ENCODE measurements around the gene AHCYL2. TPM values are rescaled to one million over a fixed set of nuclear protein-coding genes. Genes with fewer than 3 reads are reported as not detected.
"Not testable (repeated sequence)": the region's sequence is repeated elsewhere in the genome, so short reads cannot be mapped to it uniquely, and the experiment has no call there.

Gene AHCYL2
- total RNA-seq, 1 donor from 2014 or later = 39.3 TPM

GRCh38 chr7:129438839-129439651 lies 214.2 kb downstream of the AHCYL2 start:
- Histone ChIP-seq H2AFZ (replicated peaks) (no peak overlapping the region), H4K20me1 (ENCODE audit: low read depth) (peaks cover 5% of the 10 kb centered on the region), H3K79me2 (ENCODE audit: low read depth) (peaks cover 19% of the 10 kb centered on the region), H3K27me3 (peaks cover 7% of the 10 kb centered on the region), H3K9ac (no peak overlapping the region), H3F3A (ENCODE audit: low read depth) (peaks cover 11% of the 10 kb centered on the region), H3K9me3 (ENCODE audit: low read depth) (no peaks in the 10 kb centered on the region), H3K27ac (no peak overlapping the region), H3K4me3 (no peak overlapping the region), H3K4me1 (peaks cover 17% of the 10 kb centered on the region), H3K4me2 (no peak overlapping the region), H3K36me3 (no peaks in the 10 kb centered on the region)
- DNase-seq (ENCODE audit: low spot score) = no peak
- Mint-ChIP-seq H3K36me3 (peaks cover 3% of the 10 kb centered on the region), H3K9me3 (no peaks in the 10 kb centered on the region), H3K27ac (no peak overlapping the region), H3K4me1 (peaks cover 6% of the 10 kb centered on the region), H3K27me3 (ENCODE audit: insufficient read depth, low read depth) (peaks cover 2% of the 10 kb centered on the region), H3K4me3 (no peak overlapping the region)
- TF ChIP-seq EZH2phosphoT487 (IDR thresholded peaks at IDR 0.05) = no peak

- Histone ChIP-seq H3K36me3 (no peaks in the 10 kb centered on the region), H3F3A (ENCODE audit: low read depth) (peaks cover 5% of the 10 kb centered on the region), H3K4me2 (peak overlapping the region; percentile 45), H3K9ac (no peak overlapping the region), H4K20me1 (ENCODE audit: low read depth) (peaks cover 5% of the 10 kb centered on the region), H3K79me2 (ENCODE audit: low read depth) (peaks cover 14% of the 10 kb centered on the region), H3K4me1 (peaks cover 17% of the 10 kb centered on the region), H2AFZ (replicated peaks) (no peak overlapping the region), H3K27me3 (peaks cover 7% of the 10 kb centered on the region), H3K4me3 (no peak overlapping the region), H3K9me3 (ENCODE audit: low read depth) (no peaks in the 10 kb centered on the region), H3K27ac (no peak overlapping the region)
- TF ChIP-seq, protein P1, sequence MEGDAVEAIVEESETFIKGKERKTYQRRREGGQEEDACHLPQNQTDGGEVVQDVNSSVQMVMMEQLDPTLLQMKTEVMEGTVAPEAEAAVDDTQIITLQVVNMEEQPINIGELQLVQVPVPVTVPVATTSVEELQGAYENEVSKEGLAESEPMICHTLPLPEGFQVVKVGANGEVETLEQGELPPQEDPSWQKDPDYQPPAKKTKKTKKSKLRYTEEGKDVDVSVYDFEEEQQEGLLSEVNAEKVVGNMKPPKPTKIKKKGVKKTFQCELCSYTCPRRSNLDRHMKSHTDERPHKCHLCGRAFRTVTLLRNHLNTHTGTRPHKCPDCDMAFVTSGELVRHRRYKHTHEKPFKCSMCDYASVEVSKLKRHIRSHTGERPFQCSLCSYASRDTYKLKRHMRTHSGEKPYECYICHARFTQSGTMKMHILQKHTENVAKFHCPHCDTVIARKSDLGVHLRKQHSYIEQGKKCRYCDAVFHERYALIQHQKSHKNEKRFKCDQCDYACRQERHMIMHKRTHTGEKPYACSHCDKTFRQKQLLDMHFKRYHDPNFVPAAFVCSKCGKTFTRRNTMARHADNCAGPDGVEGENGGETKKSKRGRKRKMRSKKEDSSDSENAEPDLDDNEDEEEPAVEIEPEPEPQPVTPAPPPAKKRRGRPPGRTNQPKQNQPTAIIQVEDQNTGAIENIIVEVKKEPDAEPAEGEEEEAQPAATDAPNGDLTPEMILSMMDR (IDR thresholded peaks at IDR 0.05) = no peak
- TF ChIP-seq EZH2phosphoT487 (IDR thresholded peaks at IDR 0.05) (no peak), EZH2 (IDR thresholded peaks at IDR 0.05) (no peak)
- no peak overlapping the region for H3K27ac Mint-ChIP-seq
- H3K9me3 Mint-ChIP-seq = no peaks in the 10 kb centered on the region
- peak; percentile 53 for DNase-seq (ENCODE audit: low spot score)
- H3K4me1 Mint-ChIP-seq = peaks cover 6% of the 10 kb centered on the region
- peaks cover 10% of the 10 kb centered on the region for H3K36me3 Mint-ChIP-seq
- peaks cover 2% of the 10 kb centered on the region for H3K27me3 Mint-ChIP-seq (ENCODE audit: insufficient read depth, low read depth)
- no peak overlapping the region for H3K4me3 Mint-ChIP-seq
These were observed 215.3 kb downstream of the AHCYL2 start for GRCh38 chr7:129439963-129440625.

GRCh38 chr7:129443612-129444011 lies 218.8 kb downstream of the AHCYL2 start:
- H3K36me3 ChIP-seq = peaks cover 4% of the 10 kb centered on the region
- no peak overlapping the region for H3K27ac Mint-ChIP-seq

DNA sequence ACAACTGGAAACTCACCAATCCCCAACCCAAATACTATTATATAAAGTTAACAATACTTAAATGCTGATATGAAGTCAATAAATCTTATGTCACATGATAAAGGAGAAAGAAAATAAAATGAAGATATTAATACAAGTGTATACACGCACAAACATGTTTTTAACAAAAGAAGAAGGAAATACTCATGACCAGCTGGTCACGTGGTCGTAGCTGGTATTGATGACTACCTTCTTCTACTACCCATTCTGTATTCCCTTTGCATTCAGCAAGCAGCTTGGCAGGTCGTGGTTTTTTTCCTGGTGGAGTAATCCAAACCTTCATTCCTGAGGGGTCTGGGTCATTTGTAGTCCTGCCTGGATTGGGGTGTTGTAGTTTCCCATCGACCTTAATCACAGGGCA lies 219.9 kb downstream of the AHCYL2 start:
- peaks cover 13% of the 10 kb centered on the region for H3K9me3 Mint-ChIP-seq
- H3K9ac ChIP-seq; H3K27ac Mint-ChIP-seq; H3K4me1 Mint-ChIP-seq; H3K4me2 ChIP-seq; DNase-seq (ENCODE audit: low spot score); H3K79me2 ChIP-seq (ENCODE audit: low read depth); H3K27me3 ChIP-seq; H3K36me3 ChIP-seq; H3K9me3 ChIP-seq (ENCODE audit: low read depth); H4K20me1 ChIP-seq (ENCODE audit: low read depth); H3F3A ChIP-seq (ENCODE audit: low read depth); H2AFZ ChIP-seq (replicated peaks); H3K4me1 ChIP-seq; H3K4me3 ChIP-seq; H3K4me3 Mint-ChIP-seq; H3K27me3 Mint-ChIP-seq (ENCODE audit: insufficient read depth, low read depth); H3K27ac ChIP-seq: not testable (repeated sequence)
- peaks cover 41% of the 10 kb centered on the region for H3K36me3 Mint-ChIP-seq

More at GRCh38 chr7:129443612-129444011, 218.8 kb downstream of the AHCYL2 start:
- Histone ChIP-seq H3K27ac (no peak overlapping the region), H3K9ac (no peak overlapping the region), H3F3A (ENCODE audit: low read depth) (peaks cover 5% of the 10 kb centered on the region), H3K4me1 (peaks cover 11% of the 10 kb centered on the region), H3K9me3 (ENCODE audit: low read depth) (peaks cover 5% of the 10 kb centered on the region), H3K27me3 (no peaks in the 10 kb centered on the region), H4K20me1 (ENCODE audit: low read depth) (no peaks in the 10 kb centered on the region), H2AFZ (replicated peaks) (no peak overlapping the region), H3K79me2 (ENCODE audit: low read depth) (no peaks in the 10 kb centered on the region), H3K4me3 (no peak overlapping the region), H3K4me2 (no peak overlapping the region)
- Mint-ChIP-seq H3K36me3 (peaks cover 31% of the 10 kb centered on the region), H3K4me1 (no peaks in the 10 kb centered on the region), H3K4me3 (no peak overlapping the region), H3K9me3 (peaks cover 2% of the 10 kb centered on the region), H3K27me3 (ENCODE audit: insufficient read depth, low read depth) (no peaks in the 10 kb centered on the region)
- no peak for DNase-seq (ENCODE audit: low spot score)
- TF ChIP-seq, protein P1 (IDR thresholded peaks at IDR 0.05) = no peak
- no peak for TF ChIP-seq EZH2phosphoT487 (IDR thresholded peaks at IDR 0.05)
- TF ChIP-seq EZH2 (IDR thresholded peaks at IDR 0.05) = no peak

GRCh38 chr7:129446925-129447324 lies 222.1 kb downstream of the AHCYL2 start:
- not testable (repeated sequence) for H3K9ac ChIP-seq; H2AFZ ChIP-seq (replicated peaks); H3K27ac ChIP-seq; H3F3A ChIP-seq (ENCODE audit: low read depth); H3K4me1 Mint-ChIP-seq; H3K36me3 ChIP-seq; H3K9me3 ChIP-seq (ENCODE audit: low read depth); H3K4me3 Mint-ChIP-seq; H4K20me1 ChIP-seq (ENCODE audit: low read depth); H3K27me3 Mint-ChIP-seq (ENCODE audit: insufficient read depth, low read depth); H3K27me3 ChIP-seq; H3K4me2 ChIP-seq; H3K4me3 ChIP-seq; H3K79me2 ChIP-seq (ENCODE audit: low read depth); H3K27ac Mint-ChIP-seq; DNase-seq (ENCODE audit: low spot score); H3K4me1 ChIP-seq
- Mint-ChIP-seq H3K36me3 (peaks cover 52% of the 10 kb centered on the region), H3K9me3 (peaks cover 17% of the 10 kb centered on the region)

GRCh38 chr7:129447445-129447844 lies 222.6 kb downstream of the AHCYL2 start:
- H3K27me3 ChIP-seq; H2AFZ ChIP-seq (replicated peaks); H3K4me1 ChIP-seq; H3F3A ChIP-seq (ENCODE audit: low read depth); H3K27ac Mint-ChIP-seq; H3K4me2 ChIP-seq; H3K9me3 ChIP-seq (ENCODE audit: low read depth); H3K36me3 ChIP-seq; H3K27me3 Mint-ChIP-seq (ENCODE audit: insufficient read depth, low read depth); H3K79me2 ChIP-seq (ENCODE audit: low read depth); H3K4me3 Mint-ChIP-seq; H3K4me1 Mint-ChIP-seq; H3K27ac ChIP-seq; H4K20me1 ChIP-seq (ENCODE audit: low read depth); H3K9ac ChIP-seq; DNase-seq (ENCODE audit: low spot score); H3K4me3 ChIP-seq: not testable (repeated sequence)
- H3K9me3 Mint-ChIP-seq = peaks cover 17% of the 10 kb centered on the region
- peaks cover 52% of the 10 kb centered on the region for H3K36me3 Mint-ChIP-seq
